ENCODE data around the gene DOHH. TPM values are rescaled to one million over a fixed set of nuclear protein-coding genes. Genes with fewer than 3 reads are reported as not detected.

Gene DOHH
- total RNA-seq, 1 experiment from 2014 or later, result 51.4 TPM

DNA sequence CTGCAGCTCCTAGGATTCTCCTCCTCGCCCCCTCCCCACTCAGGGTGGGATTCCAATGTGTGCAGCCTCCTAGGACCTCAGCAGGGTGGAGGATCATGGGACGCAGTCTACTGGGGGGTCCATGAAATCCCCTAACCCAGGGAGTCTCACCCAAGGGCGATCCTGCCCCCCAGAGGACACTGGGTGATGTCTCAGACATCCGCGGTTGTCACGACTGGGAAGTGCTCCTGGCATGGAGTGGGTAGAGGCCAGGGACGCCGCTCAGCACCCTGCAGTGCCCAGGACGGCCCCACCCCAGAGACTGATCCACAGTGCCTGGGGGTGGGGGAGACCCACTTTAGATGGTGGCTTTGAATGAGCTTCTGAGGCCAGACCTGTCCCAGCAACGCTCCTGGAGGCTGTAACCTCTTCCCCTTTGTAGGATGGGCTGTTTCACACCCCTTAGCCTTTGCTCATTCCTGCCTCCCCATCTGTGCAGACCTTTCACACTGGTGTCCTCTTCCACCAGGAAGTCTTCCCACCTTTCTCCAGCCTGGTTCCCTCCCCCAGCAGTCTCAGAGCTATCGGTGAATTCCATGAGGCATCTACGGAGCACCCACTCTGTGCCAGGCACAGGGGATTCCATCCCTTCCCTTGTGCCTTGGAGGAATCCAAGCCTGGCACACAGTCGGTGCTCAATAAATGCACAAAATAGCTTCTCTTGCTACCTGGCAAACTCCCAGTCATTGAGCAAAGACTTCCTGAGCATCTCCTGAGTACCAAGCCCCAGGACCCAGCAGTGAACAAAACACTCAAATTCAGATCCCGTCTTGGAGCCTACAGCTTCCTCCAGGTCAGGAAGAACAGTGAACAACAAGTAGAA, 30.6 kb downstream of the DOHH start:
- Histone ChIP-seq H3K9me2 (replicated peaks; ENCODE audit: low read length) (no peaks in the 10 kb centered on the region), H3F3A (ENCODE audit: low read length, unreplicated experiment) (no peaks in the 10 kb centered on the region), H3K4me2 (ENCODE audit: low read length) (no peak overlapping the region), H3K9ac (ENCODE audit: low read length) (no peak overlapping the region), H4K20me1 (ENCODE audit: low read length) (no peaks in the 10 kb centered on the region), H3K36me3 (ENCODE audit: low read depth, low read length) (no peaks in the 10 kb centered on the region), H3K4me1 (ENCODE audit: insufficient read depth, low read length) (no peaks in the 10 kb centered on the region), H2AFZ (ENCODE audit: low read length) (no peak overlapping the region), H3K27me3 (ENCODE audit: low read length) (no peaks in the 10 kb centered on the region), H3K9me3 (ENCODE audit: low read length) (no peaks in the 10 kb centered on the region), H3K4me3 (ENCODE audit: low read length) (no peak overlapping the region), H3K27ac (ENCODE audit: low read length) (no peak overlapping the region), H3K79me2 (ENCODE audit: low read length) (no peaks in the 10 kb centered on the region)
- POLR2A ChIA-PET (ENCODE audit: unreplicated experiment), result interaction anchor here (0.6 kb wide), 1 partner anchor 185 kb away, joined by 4 read pairs; no protein-coding TSS in a partner anchor
- TF ChIP-seq EZH2phosphoT487 (IDR thresholded peaks at IDR 0.05; ENCODE audit: borderline replicate concordance, low read length), result no peak
- TF ChIP-seq EZH2 (IDR thresholded peaks at IDR 0.05; ENCODE audit: low read length, unreplicated experiment), result no peak
- TF ChIP-seq, protein P1, sequence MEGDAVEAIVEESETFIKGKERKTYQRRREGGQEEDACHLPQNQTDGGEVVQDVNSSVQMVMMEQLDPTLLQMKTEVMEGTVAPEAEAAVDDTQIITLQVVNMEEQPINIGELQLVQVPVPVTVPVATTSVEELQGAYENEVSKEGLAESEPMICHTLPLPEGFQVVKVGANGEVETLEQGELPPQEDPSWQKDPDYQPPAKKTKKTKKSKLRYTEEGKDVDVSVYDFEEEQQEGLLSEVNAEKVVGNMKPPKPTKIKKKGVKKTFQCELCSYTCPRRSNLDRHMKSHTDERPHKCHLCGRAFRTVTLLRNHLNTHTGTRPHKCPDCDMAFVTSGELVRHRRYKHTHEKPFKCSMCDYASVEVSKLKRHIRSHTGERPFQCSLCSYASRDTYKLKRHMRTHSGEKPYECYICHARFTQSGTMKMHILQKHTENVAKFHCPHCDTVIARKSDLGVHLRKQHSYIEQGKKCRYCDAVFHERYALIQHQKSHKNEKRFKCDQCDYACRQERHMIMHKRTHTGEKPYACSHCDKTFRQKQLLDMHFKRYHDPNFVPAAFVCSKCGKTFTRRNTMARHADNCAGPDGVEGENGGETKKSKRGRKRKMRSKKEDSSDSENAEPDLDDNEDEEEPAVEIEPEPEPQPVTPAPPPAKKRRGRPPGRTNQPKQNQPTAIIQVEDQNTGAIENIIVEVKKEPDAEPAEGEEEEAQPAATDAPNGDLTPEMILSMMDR (conservative IDR thresholded peaks at IDR 0.05; ENCODE audit: low read depth, low read length), result no peak; the same call in 1 of the 2 replicates
- BruUV-seq (replicated peaks), result no TSS peak
- intact Hi-C loops (cut with micrococcal nuclease), result no loop called here
- DNase-seq (no peak), ATAC-seq (peak; percentile 44; the same call in 1 of the 2 replicates)
- CTCF ChIA-PET, result interaction anchor here (0.5 kb wide), 1 partner anchor 237 kb away, joined by 3 read pairs; no protein-coding TSS in a partner anchor

DNA sequence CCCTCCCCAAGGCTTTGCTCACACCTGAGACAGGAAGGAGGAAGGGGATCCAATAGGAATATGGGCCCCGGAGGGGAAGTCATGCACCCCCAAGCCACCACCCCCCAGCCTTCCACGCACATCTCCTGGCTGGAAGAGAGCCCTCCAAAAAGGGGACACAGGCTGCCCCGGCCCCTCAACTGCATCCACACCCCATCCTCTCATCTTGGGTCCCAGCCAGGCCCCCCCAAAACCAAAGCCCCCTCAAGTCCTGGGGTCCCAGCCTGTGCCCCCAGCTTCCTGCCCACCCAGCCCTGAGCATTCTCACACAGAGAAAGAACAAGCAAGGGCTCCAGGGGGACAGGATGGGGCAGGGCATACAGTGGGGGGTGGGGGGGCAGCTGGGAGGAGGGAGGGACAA, 32.3 kb downstream of the DOHH start:
- ATAC-seq, result no peak
- Histone ChIP-seq H3K27me3 (ENCODE audit: low read length) (no peaks in the 10 kb centered on the region), H3K4me3 (ENCODE audit: low read length) (no peak overlapping the region), H4K20me1 (ENCODE audit: low read length) (no peaks in the 10 kb centered on the region), H3K27ac (ENCODE audit: low read length) (no peak overlapping the region), H3K9ac (ENCODE audit: low read length) (no peak overlapping the region), H3K9me3 (ENCODE audit: low read length) (no peaks in the 10 kb centered on the region), H3K79me2 (ENCODE audit: low read length) (no peaks in the 10 kb centered on the region), H2AFZ (ENCODE audit: low read length) (no peak overlapping the region), H3K9me2 (replicated peaks; ENCODE audit: low read length) (no peaks in the 10 kb centered on the region), H3K4me2 (ENCODE audit: low read length) (no peak overlapping the region), H3F3A (ENCODE audit: low read length, unreplicated experiment) (no peaks in the 10 kb centered on the region), H3K4me1 (ENCODE audit: insufficient read depth, low read length) (no peaks in the 10 kb centered on the region), H3K36me3 (ENCODE audit: low read depth, low read length) (no peaks in the 10 kb centered on the region)
- intact Hi-C loops (cut with micrococcal nuclease), result no loop called here
- POLR2A ChIA-PET (ENCODE audit: unreplicated experiment), result no interaction called here
- no peak for DNase-seq
- CTCF ChIA-PET, result no interaction called here
- no peak for TF ChIP-seq EZH2phosphoT487 (IDR thresholded peaks at IDR 0.05; ENCODE audit: borderline replicate concordance, low read length)
- no peak for TF ChIP-seq EZH2 (IDR thresholded peaks at IDR 0.05; ENCODE audit: low read length, unreplicated experiment)
- TF ChIP-seq, protein P1 (conservative IDR thresholded peaks at IDR 0.05; ENCODE audit: low read depth, low read length), result no peak
- BruUV-seq (replicated peaks), result no TSS peak

Measured in PC-3 (cell line).